Mesenchymal stem cell (in vitro differentiated cells and primary cell): ENCODE data around the gene SEC63.

ENCODE experiments used
- DNase-seq: peaks from one replicate; pipeline ENCODE4 v3.0.0-alpha.2; 2013
- H2AFZ ChIP-seq: one replicate; pipeline ENCODE4 v1.6.1; 2013; ENCODE audit warnings: low read depth, mild to moderate bottlenecking, control low read depth, inconsistent platforms, low read length, moderate library complexity
- H2AK5ac ChIP-seq: 2 replicates; pipeline ENCODE4 v1.6.1; 2013; ENCODE audit warnings: low read length, moderate library complexity, mild to moderate bottlenecking, inconsistent platforms; ENCODE audit not compliant: severe bottlenecking
- H2BK120ac ChIP-seq: one replicate; pipeline ENCODE4 v1.6.1; 2013; ENCODE audit warnings: low read depth, mild to moderate bottlenecking, inconsistent platforms, low read length, moderate library complexity
- H2BK12ac ChIP-seq, 2 experiments: one replicate each; pipeline ENCODE4 v1.6.1; 2013; ENCODE audit warnings: inconsistent platforms in 2 of 2, low read length in 2 of 2, mild to moderate bottlenecking in 2 of 2, moderate library complexity in 2 of 2, control low read depth in 1 of 2
- H2BK15ac ChIP-seq: one replicate; pipeline ENCODE4 v1.6.1; 2013; ENCODE audit warnings: mild to moderate bottlenecking, low read depth, inconsistent platforms; ENCODE audit not compliant: poor library complexity, severe bottlenecking
- H2BK5ac ChIP-seq: 2 replicates; pipeline ENCODE4 v1.6.1; 2013; ENCODE audit warnings: low read depth, mild to moderate bottlenecking, low read length, control low read depth, inconsistent platforms; ENCODE audit not compliant: poor library complexity, severe bottlenecking
- H3K14ac ChIP-seq, 2 experiments: one replicate each; pipeline ENCODE4 v1.6.1; 2013; ENCODE audit warnings: inconsistent platforms in 2 of 2, low read length in 2 of 2, control low read depth in 1 of 2, mild to moderate bottlenecking in 1 of 2, moderate library complexity in 1 of 2
- H3K18ac ChIP-seq, 2 experiments: one replicate each; pipeline ENCODE4 v1.6.1; 2013; ENCODE audit warnings: inconsistent platforms in 2 of 2, low read length in 2 of 2, control low read depth in 1 of 2, low read depth in 1 of 2, mild to moderate bottlenecking in 1 of 2
- H3K23ac ChIP-seq, 2 experiments: one replicate each; pipeline ENCODE4 v1.6.1; 2013; ENCODE audit warnings: inconsistent platforms in 2 of 2, low read length in 2 of 2, mild to moderate bottlenecking in 2 of 2, moderate library complexity in 2 of 2, control low read depth in 1 of 2
- H3K27ac ChIP-seq: 2 replicates; pipeline ENCODE4 v1.5.1; 2013; ENCODE audit warnings: mild to moderate bottlenecking, moderate library complexity, low read length, control low read depth, inconsistent platforms; ENCODE audit not compliant: poor library complexity, severe bottlenecking
- H3K27me3 ChIP-seq, 2 experiments: 2 replicates each; pipeline versions ENCODE4 v1.6.1 to v1.7.0; 2013; ENCODE audit warnings: low read length in 2 of 2, mild to moderate bottlenecking in 2 of 2, moderate library complexity in 2 of 2, control low read depth in 1 of 2, inconsistent platforms in 1 of 2; ENCODE audit not compliant: control insufficient read depth in 1 of 2, insufficient read depth in 1 of 2
- H3K36me3 ChIP-seq, 2 experiments: 2 replicates each; pipeline versions ENCODE4 v1.6.1 to v1.7.0; 2013; ENCODE audit warnings: low read length in 2 of 2, control low read depth in 1 of 2, inconsistent platforms in 1 of 2, low read depth in 1 of 2, mild to moderate bottlenecking in 1 of 2; ENCODE audit not compliant: insufficient read depth in 2 of 2, control insufficient read depth in 1 of 2
- H3K4ac ChIP-seq, 2 experiments: one replicate each; pipeline ENCODE4 v1.6.1; 2013; ENCODE audit warnings: inconsistent platforms in 2 of 2, low read length in 2 of 2, mild to moderate bottlenecking in 2 of 2, moderate library complexity in 2 of 2, control low read depth in 1 of 2, low read depth in 1 of 2
- H3K4me1 ChIP-seq: 2 replicates; pipeline ENCODE4 v1.6.1; 2013; ENCODE audit warnings: low read depth, low read length, control low read depth; ENCODE audit not compliant: control insufficient read depth, insufficient read depth
- H3K4me2 ChIP-seq: 2 replicates; pipeline ENCODE4 v1.6.1; 2013; ENCODE audit warnings: low read length, mild to moderate bottlenecking, inconsistent platforms; ENCODE audit not compliant: poor library complexity, severe bottlenecking
- H3K4me3 ChIP-seq, 2 experiments: 2 replicates each; pipeline versions ENCODE4 v1.5.1 to v1.7.0; 2013; ENCODE audit warnings: low read length in 2 of 2, mild to moderate bottlenecking in 2 of 2, control low read depth in 1 of 2, low read depth in 1 of 2; ENCODE audit not compliant: insufficient read depth in 1 of 2
- H3K79me1 ChIP-seq: replicated peaks from 2 replicates; pipeline ENCODE4 v1.6.1; 2013; ENCODE audit warnings: mild to moderate bottlenecking, control low read depth, low read length, inconsistent platforms; ENCODE audit not compliant: poor library complexity, severe bottlenecking
- H3K9ac ChIP-seq: 2 replicates; pipeline ENCODE4 v1.7.0; 2013; ENCODE audit warnings: mild to moderate bottlenecking, low read length, moderate library complexity
- H3K9me3 ChIP-seq: 2 replicates; pipeline ENCODE4 v1.7.0; 2013; ENCODE audit warnings: mild to moderate bottlenecking, low read length; ENCODE audit not compliant: control insufficient read depth
- H4K8ac ChIP-seq: one replicate; pipeline ENCODE4 v1.6.1; 2013; ENCODE audit warnings: inconsistent platforms, mild to moderate bottlenecking, low read length, moderate library complexity
- H4K91ac ChIP-seq: one replicate; pipeline ENCODE4 v1.6.1; 2013; ENCODE audit warnings: mild to moderate bottlenecking, low read length, inconsistent platforms
- WGBS: methylation state at CpG from one replicate; pipeline ENCODE4 v1.1.7; 2013; ENCODE audit warnings: mixed read lengths; 5-methylcytosine and 5-hydroxymethylcytosine counted together

SEC63 gene

DNA sequence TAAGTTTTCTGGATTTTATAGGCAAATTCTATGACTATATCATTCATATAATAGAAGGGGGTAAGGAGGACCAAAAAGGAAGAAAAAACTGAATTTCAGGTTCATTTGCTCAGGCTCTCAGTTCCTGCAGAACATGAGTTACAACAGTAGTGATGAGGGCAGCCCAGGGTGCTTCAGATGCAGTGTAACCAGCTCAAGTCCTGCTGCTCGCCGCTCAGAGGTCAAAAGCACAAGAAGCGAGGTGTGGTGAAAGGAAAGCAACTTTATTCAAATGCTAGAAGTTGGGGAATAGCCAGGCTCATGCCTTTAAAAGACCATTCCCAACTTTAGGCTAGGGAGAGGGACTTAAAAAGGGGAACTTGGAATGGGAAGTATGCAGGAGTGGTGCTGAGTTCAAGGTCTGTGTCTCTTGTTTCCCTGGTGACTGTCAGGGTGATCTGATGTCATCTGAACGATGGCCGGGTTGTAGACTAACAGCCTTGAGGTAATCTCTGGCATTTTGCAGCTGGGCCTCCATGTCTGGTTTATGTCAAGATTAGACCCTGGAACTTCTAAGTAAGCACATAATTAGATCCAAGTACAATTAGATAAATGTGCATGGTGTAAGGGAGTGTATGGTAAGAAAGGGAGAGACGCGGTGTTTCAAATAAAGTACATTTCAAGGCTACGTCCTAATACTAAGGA is 14.5 kb upstream of the SEC63 start:
- Histone ChIP-seq H3K4me2 (no peak overlapping the region), H2AK5ac (no peak overlapping the region), H4K91ac (no peak overlapping the region), H2AFZ (no peak overlapping the region), H3K9me3 (no peaks in the 10 kb centered on the region), H3K23ac (no peak overlapping the region), H3K18ac (no peak overlapping the region), H2BK12ac (no peak overlapping the region), H3K36me3 (no peaks in the 10 kb centered on the region), H3K27me3 (no peaks in the 10 kb centered on the region), H3K14ac (no peak overlapping the region), H3K27ac (no peak overlapping the region), H3K79me1 (no peaks in the 10 kb centered on the region), H4K8ac (no peak overlapping the region), H3K9ac (no peak overlapping the region), H2BK120ac (no peak overlapping the region), H2BK15ac (no peak overlapping the region), H3K4ac (no peak overlapping the region), H2BK5ac (no peak overlapping the region), H3K4me3 (no peak overlapping the region), H3K4me1 (no peaks in the 10 kb centered on the region)
- 79% methylated on average over 7 of the region's 8 CpGs for WGBS
- DNase-seq, result peak; percentile 21

DNA sequence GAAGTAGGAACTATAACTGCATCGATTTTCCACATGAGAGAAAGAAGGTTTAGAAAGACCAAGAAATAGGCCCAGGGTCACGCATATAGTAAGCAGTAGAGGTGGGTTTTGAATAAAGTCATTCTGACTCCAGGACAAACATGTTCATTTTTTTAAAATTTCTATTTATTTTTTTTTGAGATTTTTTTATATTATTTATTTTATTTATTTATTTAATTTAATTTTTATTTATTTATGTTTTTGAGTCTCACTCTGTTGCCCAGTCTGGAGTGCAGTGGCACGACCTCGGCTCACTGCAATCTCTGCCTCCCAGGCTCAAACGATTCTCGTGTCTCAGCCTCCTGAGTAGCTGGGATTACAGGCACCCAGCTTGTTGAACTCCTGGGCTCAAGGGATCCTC is 13.2 kb upstream of the SEC63 start:
- H3K79me1 ChIP-seq, result no peaks in the 10 kb centered on the region

DNA sequence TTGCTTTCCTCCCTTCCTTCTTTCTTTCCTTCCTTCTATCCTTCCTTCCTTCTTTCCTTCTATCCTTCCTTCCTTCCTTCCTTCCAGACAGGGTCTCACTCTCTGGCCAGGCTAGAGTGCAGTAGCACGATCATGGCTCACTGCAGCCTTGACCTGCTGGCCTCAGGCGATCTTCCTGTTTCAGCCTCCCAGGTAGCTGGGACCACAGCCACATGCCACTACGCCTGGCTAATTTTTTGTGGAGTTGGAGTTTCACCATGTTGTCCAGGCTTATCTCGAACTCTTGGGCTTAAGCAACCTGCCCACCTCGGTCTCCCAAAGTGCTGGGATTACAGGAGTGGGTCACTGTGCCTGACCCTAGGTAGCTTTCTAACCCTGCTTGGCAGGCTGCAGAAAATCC is 12.2 kb upstream of the SEC63 start:
- WGBS, result 92% methylated on average over 5 of the region's 5 CpGs
- no peaks in the 10 kb centered on the region for H3K79me1 ChIP-seq

More for the DNA sequence above, 13.2 kb upstream of the SEC63 start:
- H3K4me1 ChIP-seq, result no peaks in the 10 kb centered on the region
- H3K18ac ChIP-seq, result no peak overlapping the region
- no peak overlapping the region for H2BK15ac ChIP-seq
- H3K27me3 ChIP-seq, result no peaks in the 10 kb centered on the region
- no peak overlapping the region for H3K9ac ChIP-seq
- H2BK120ac ChIP-seq, result no peak overlapping the region
- no peak overlapping the region for H2AFZ ChIP-seq
- H2AK5ac ChIP-seq, result no peak overlapping the region
- no peak overlapping the region for H4K8ac ChIP-seq
- H3K14ac ChIP-seq, result no peak overlapping the region
- no peak for DNase-seq
- no peak overlapping the region for H3K23ac ChIP-seq
- no peak overlapping the region for H2BK5ac ChIP-seq
- no peaks in the 10 kb centered on the region for H3K9me3 ChIP-seq
- no peak overlapping the region for H2BK12ac ChIP-seq
- H3K27ac ChIP-seq, result no peak overlapping the region
- 96% methylated on average over 4 of the region's 6 CpGs for WGBS
- H3K4ac ChIP-seq, result no peak overlapping the region
- H3K4me3 ChIP-seq, result no peak overlapping the region
- H3K4me2 ChIP-seq, result no peak overlapping the region
- H3K36me3 ChIP-seq, result no peaks in the 10 kb centered on the region
- no peak overlapping the region for H4K91ac ChIP-seq

DNA sequence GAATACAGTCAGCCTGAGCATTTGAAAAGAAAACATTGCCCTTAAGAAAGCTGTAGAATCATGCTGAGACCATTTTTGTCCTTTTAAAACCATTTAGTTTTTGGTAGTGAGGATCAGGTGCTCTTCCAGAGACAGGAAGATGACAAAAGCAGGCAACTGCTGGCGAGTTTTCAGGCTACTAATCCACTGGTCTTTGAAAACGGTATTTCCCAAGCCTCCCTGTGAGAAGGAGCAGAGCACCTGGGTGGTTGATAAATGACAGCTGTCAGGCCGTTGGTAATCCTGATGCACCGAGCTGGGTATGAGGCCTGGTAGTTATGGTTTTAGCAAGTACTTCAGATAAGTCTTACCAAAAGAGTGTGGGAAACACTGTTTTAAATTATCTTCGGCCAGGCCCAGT is 10.1 kb upstream of the SEC63 start:
- no peak overlapping the region for H3K4ac ChIP-seq
- WGBS, result 76% methylated on average over 5 of the region's 5 CpGs
- H2AK5ac ChIP-seq, result no peak overlapping the region
- H3K23ac ChIP-seq, result no peak overlapping the region
- no peak overlapping the region for H2BK120ac ChIP-seq
- H3K36me3 ChIP-seq, result no peaks in the 10 kb centered on the region
- no peaks in the 10 kb centered on the region for H3K27me3 ChIP-seq
- no peak for DNase-seq
- no peaks in the 10 kb centered on the region for H3K9me3 ChIP-seq
- H3K79me1 ChIP-seq, result no peaks in the 10 kb centered on the region
- H3K27ac ChIP-seq, result no peak overlapping the region
- no peak overlapping the region for H2AFZ ChIP-seq
- no peak overlapping the region for H3K18ac ChIP-seq
- H4K91ac ChIP-seq, result no peak overlapping the region
- no peak overlapping the region for H4K8ac ChIP-seq
- no peak overlapping the region for H3K4me3 ChIP-seq
- no peak overlapping the region for H2BK15ac ChIP-seq
- no peak overlapping the region for H2BK5ac ChIP-seq
- H2BK12ac ChIP-seq, result no peak overlapping the region
- peaks cover 2% of the 10 kb centered on the region for H3K4me1 ChIP-seq
- no peak overlapping the region for H3K14ac ChIP-seq
- no peak overlapping the region for H3K4me2 ChIP-seq
- no peak overlapping the region for H3K9ac ChIP-seq

More for the DNA sequence above, 12.2 kb upstream of the SEC63 start:
- Histone ChIP-seq H3K9me3 (no peaks in the 10 kb centered on the region), H3K4ac (no peak overlapping the region), H3K4me1 (no peaks in the 10 kb centered on the region), H3K9ac (no peak overlapping the region), H3K14ac (no peak overlapping the region), H3K23ac (no peak overlapping the region), H2BK15ac (no peak overlapping the region), H3K4me3 (no peak overlapping the region), H4K8ac (no peak overlapping the region), H3K4me2 (no peak overlapping the region), H2BK120ac (no peak overlapping the region), H4K91ac (no peak overlapping the region), H3K27ac (no peak overlapping the region), H2BK12ac (no peak overlapping the region), H2AFZ (no peak overlapping the region), H2BK5ac (no peak overlapping the region), H3K18ac (no peak overlapping the region), H3K36me3 (no peaks in the 10 kb centered on the region), H3K27me3 (no peaks in the 10 kb centered on the region), H2AK5ac (no peak overlapping the region)
- no peak for DNase-seq
